HG03066 (cell line): ENCODE results near the gene PLPPR5.
"Not testable (repeated sequence)": the region's sequence is repeated elsewhere in the genome, so short reads cannot be mapped to it uniquely, and the experiment has no call there.

ENCODE experiments used
- ATAC-seq: cut with Tn5 transposase; IDR thresholded peaks from one replicate; pipeline ENCODE4 v1.9.1; 2021; ENCODE audit warnings: low read depth; ENCODE audit not compliant: unreplicated experiment

PLPPR5 gene

GRCh38 chr1:98920441-98921110 lies 84.1 kb downstream of the PLPPR5 start:
- no peak for ATAC-seq

GRCh38 chr1:98919652-98920051 lies 85.0 kb downstream of the PLPPR5 start:
- ATAC-seq: no peak

GRCh38 chr1:98919211-98919610 lies 85.5 kb downstream of the PLPPR5 start:
- ATAC-seq: no peak

- ATAC-seq: no peak
Measured at GRCh38 chr1:98914547-98914946, 90.1 kb downstream of the PLPPR5 start.

DNA sequence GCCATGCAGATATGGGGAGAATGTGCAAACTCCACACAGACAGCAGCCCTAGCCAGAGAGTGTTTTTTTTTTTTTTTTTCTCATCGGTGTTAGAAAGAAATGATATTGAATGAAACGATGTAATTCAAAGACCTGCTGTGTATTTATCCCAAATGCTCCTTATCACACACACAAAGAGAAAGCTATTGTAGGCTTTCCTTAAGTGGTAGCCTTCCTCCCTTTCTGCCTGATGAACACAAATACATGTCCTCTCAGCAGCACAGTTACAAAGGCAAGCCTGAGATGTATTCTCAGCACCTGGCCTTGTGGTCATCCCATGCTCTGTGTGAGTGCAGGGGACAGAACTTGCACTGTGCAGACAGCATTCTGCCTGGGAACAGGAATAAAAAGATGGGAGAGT lies 93.8 kb downstream of the PLPPR5 start:
- ATAC-seq: no peak

DNA sequence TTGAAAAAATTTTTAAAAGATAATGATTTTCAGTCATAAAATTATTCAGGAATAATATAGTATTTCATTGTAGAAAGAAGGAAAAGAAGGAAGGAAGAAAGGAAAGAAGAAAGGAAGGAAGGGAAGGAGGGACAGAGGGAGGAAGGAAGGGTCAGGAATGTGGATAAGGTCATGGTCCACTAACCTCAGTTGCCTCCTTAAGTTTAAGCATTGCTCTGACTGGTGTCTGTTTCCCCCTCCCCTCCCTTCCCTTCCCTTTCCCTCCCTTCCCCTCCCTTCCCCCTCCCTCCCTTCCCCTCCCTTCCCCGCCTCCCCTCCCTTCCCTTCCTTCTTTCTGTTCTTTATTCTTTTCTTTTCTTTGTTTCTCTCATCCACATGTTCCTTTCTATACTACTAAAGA lies 95.7 kb downstream of the PLPPR5 start:
- no peak for ATAC-seq

DNA sequence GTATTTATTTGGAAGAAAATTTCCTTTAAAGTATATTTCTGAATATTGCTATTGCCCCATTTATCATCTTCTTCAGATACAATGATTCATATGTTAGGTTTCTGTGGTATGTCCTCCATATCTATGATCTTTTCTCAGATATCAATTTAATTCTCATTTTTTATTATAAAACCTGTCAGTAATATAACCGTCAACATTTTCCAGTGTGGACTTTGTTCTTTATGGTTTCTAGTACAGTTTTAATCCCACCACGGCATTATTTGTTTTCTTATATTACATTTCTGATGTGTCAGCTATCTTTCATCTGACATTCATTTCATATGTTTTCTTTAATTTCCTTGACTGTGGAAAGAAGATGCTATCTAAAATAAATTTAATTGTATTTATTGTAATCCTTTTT lies 97.9 kb downstream of the PLPPR5 start:
- no peak for ATAC-seq

GRCh38 chr1:98906361-98906760 lies 98.3 kb downstream of the PLPPR5 start:
- ATAC-seq: no peak

- no peak for ATAC-seq
Measured at GRCh38 chr1:98904684-98905083, 100.0 kb downstream of the PLPPR5 start.

DNA sequence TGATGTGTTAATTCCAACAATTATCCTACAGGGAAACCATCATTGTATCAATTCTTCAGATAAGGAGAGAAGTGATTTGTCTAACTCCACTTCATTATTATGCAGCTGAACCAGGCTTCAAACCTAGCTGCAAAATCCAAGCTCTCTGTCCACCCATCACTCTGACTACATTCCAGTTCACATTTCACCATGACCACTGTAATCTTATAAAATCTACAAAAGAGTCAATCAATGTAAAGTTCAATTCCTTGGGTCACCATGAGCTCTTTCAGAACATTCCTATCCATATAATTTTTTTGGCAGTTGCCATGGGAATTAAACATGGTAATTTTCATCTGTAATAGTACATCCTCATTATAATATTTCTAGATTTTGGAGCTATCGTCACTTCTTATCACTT lies 100.9 kb downstream of the PLPPR5 start:
- ATAC-seq: no peak

DNA sequence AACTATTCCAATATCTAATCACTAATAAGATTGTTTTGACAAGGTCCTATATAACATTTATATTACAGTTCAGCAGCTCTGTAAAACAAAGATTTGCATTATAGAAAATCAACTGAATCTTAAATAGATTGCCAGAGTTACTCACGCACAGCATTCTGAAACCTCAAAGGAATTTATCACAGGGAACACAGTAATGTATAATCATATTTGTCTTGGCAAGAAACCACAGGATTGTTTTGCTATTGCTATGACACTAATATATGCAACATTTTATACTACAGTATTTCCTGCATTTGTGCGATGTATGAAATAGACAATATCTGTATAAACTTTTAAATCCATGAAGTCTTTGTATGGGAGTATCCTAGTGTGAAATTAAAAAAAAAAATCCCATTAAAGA lies 101.4 kb downstream of the PLPPR5 start:
- no peak for ATAC-seq

DNA sequence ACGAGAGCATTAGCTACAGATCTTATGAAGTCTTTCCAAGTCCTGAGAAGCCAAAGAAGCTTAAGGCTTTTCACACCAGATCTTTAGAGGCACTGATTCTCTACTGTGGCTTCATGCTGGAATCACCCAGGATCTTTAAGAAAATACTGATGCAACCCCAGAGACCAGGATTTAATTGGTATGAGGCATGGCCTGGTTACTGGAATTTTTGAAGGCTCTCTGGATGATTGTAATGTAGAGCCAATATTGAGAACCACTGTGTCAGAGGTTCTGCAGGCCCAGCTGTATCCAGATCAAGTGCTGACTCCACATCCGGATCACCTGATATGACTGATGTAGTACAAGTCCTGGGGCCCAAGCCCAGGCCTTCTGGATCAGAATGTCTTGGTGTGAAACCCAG lies 105.7 kb downstream of the PLPPR5 start:
- ATAC-seq: no peak

DNA sequence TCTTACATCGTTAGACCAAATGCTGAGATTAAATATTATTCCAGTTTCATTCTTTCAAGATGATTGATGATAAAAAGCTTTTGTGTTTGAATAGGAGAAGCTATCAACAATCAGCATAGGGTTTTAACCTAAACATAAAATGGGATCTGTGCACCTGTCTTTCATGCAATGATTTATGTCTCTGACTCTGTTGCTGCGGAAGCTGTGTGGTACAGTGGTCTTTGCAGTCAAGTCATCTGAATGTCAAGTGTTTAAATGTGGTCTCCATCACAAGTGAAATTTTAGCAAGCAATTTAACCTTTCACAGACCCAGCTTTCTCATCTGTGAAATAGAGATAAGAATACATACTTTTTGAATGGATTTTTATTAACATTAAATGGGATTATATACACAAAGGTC lies 107.2 kb downstream of the PLPPR5 start:
- ATAC-seq: no peak

GRCh38 chr1:98896711-98897445 lies 107.8 kb downstream of the PLPPR5 start:
- no peak for ATAC-seq

DNA sequence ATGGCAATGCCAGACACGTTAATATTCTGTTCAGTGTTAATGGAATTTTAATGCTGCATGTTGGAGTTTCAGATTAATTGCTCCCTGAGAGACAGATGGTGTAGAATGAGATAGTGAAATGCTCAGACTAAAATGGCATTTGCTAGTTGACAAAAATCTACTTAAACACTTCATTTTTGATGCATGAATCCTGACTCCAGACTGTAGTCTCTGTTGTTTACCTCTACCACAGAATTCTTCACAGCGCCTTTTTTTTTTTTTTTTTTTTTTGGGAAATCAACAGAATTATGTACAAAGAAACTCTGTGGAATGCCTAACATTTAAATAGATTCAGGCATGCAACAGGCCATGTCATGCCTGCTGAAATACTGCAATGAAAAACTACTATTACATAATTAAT lies 111.3 kb downstream of the PLPPR5 start:
- no peak for ATAC-seq

- no peak for ATAC-seq
Measured at GRCh38 chr1:98888869-98889268, 115.8 kb downstream of the PLPPR5 start.

- no peak for ATAC-seq
Measured at GRCh38 chr1:98887507-98887906, 117.2 kb downstream of the PLPPR5 start.

DNA sequence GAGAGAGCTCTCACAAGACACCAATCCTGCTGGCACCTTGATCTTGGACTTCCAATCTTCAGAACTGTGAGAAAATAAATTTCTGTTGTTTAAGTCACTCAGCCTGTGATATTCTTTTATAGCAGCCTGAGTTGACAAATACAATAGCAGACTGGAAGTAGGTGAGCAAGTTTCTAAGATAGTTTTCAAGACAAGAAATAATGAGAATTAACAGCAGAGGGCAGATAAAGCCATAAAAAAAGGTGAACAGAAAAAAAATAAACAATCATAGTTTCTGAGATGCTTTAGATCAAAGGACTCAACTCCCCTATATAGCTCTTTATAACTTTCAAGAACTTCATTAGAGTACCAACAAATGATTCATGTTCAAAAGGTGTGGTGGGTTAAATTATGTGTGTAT lies 119.8 kb downstream of the PLPPR5 start:
- no peak for ATAC-seq

DNA sequence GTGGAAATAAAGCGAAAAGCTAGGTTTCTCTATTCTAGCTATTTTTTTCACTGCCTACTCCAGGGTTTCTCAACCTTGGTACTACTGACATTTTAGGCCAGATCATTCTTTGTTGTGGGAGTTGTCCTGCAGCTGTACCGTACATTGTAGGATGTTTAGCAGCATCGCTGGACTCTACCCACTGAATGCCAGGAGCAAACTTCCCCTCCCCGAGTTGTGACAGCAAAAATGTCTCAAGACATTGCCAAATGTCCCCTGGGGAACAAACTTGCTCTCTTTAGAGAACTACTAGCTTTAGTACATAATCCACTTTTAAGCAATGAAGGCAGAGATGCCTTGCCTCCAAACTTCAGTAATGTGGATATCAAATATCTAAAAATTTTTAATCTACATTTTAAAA lies 122.8 kb downstream of the PLPPR5 start:
- ATAC-seq: no peak

GRCh38 chr1:98881234-98881633 lies 123.4 kb downstream of the PLPPR5 start:
- not testable (repeated sequence) for ATAC-seq

- ATAC-seq: no peak
Measured at GRCh38 chr1:98874828-98875227, 129.8 kb downstream of the PLPPR5 start.
